ENCODE measurements around the gene ADCY1. TPM values are rescaled to one million over a fixed set of nuclear protein-coding genes. Genes with fewer than 3 reads are reported as not detected.

The ADCY1 gene
- total RNA-seq, 2 donors from 2014 or later = 0.14 to 0.85 TPM

GRCh38 chr7:45710271-45711160 is 136.3 kb downstream of the ADCY1 start:
- ATAC-seq (ENCODE audit: insufficient number of reproducible peaks, low FRiP score, low read depth) (no peak), DNase-seq (ENCODE audit: low spot score) (no peak)
- Histone ChIP-seq H3K9me3 (no peaks in the 10 kb centered on the region), H3K27ac (no peak overlapping the region), H3K4me3 (no peak overlapping the region), H3K4me1 (ENCODE audit: control insufficient read depth in 1 of 2, low read depth in 2 of 2) (no peaks in the 10 kb centered on the region), H3K36me3 (no peaks in the 10 kb centered on the region), H3K27me3 (replicated peaks; ENCODE audit: insufficient read depth) (no peaks in the 10 kb centered on the region)
- TF ChIP-seq CTCF (IDR thresholded peaks at IDR 0.05) = no peak

DNA sequence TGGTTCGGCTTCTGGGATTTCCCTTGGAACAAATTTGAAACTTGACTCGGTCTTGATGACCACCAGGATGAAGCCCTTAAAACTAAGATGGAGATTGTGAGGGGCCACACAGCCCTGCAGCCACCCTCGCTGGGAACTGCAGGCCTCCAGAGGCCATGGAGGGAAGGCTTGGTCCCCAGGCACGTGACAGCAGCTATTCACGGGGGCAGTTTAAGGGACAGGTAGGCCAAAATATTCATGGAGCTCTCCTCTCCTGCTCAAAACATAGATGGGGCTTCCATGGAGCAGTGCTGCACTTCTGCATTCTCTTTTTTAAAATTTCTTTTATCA is 137.0 kb downstream of the ADCY1 start:
- Histone ChIP-seq H3K4me1 (ENCODE audit: control insufficient read depth in 1 of 2, low read depth in 2 of 2) (no peaks in the 10 kb centered on the region), H3K4me3 (no peak overlapping the region), H3K27ac (no peak overlapping the region), H3K9me3 (no peaks in the 10 kb centered on the region), H3K36me3 (no peaks in the 10 kb centered on the region), H3K27me3 (replicated peaks; ENCODE audit: insufficient read depth) (no peaks in the 10 kb centered on the region)
- TF ChIP-seq CTCF (IDR thresholded peaks at IDR 0.05) = no peak
- ATAC-seq (ENCODE audit: insufficient number of reproducible peaks, low FRiP score, low read depth) (no peak), DNase-seq (ENCODE audit: low spot score) (no peak)

DNA sequence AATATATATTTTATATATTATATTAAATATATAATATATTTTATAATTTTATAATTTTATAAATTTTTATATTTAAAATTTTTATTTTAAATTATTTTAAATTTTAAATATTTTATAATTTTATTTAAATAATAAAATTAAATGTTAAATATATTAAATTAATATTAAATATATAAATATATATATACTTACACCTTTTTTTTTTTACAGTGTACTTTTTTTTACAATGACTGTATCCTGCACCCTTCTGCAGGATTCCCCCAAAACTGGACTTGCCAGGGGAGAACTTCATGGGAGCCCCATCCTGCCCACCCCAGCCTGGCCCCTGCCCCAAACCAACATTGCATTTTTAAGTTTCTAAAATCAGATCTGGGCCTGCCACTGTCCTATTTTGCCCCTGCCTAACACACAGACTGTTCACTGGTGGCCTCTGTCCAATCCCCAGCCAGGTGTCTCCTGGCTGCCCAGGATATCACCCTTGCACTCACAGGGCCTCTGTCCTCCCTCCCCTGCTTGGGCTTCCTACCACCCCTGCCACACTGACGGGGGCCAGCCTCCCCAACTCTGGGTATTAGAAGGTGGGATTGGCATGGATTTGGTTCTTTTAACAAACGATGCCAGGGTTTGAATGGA is 138.0 kb downstream of the ADCY1 start:
- DNase-seq (ENCODE audit: low spot score) = no peak
- no peaks in the 10 kb centered on the region for H3K36me3 ChIP-seq
- no peak overlapping the region for H3K27ac ChIP-seq
- no peak for TF ChIP-seq CTCF (IDR thresholded peaks at IDR 0.05)
- ATAC-seq (ENCODE audit: insufficient number of reproducible peaks, low FRiP score, low read depth) = no peak
- H3K27me3 ChIP-seq (replicated peaks; ENCODE audit: insufficient read depth) = no peaks in the 10 kb centered on the region
- H3K9me3 ChIP-seq = no peaks in the 10 kb centered on the region
- no peaks in the 10 kb centered on the region for H3K4me1 ChIP-seq (ENCODE audit: control insufficient read depth in 1 of 2, low read depth in 2 of 2)
- no peak overlapping the region for H3K4me3 ChIP-seq

GRCh38 chr7:45712872-45713668 is 138.9 kb downstream of the ADCY1 start:
- DNase-seq (ENCODE audit: low spot score) = no peak
- TF ChIP-seq CTCF (IDR thresholded peaks at IDR 0.05) = no peak

More at GRCh38 chr7:45712872-45713668, 138.9 kb downstream of the ADCY1 start:
- Histone ChIP-seq H3K4me3 (no peak overlapping the region), H3K9me3 (no peaks in the 10 kb centered on the region), H3K36me3 (no peaks in the 10 kb centered on the region), H3K27me3 (replicated peaks; ENCODE audit: insufficient read depth) (no peaks in the 10 kb centered on the region), H3K4me1 (ENCODE audit: control insufficient read depth in 1 of 2, low read depth in 2 of 2) (no peaks in the 10 kb centered on the region), H3K27ac (no peak overlapping the region)
- no peak for ATAC-seq (ENCODE audit: insufficient number of reproducible peaks, low FRiP score, low read depth)

Data from thoracic aorta (tissue), 2 donors.